GM23248 (cell line): ENCODE data around the gene HSD17B10.

Experiments
- EZH2 ChIP-seq: fragments of 200-600 bp; sonication (generic); IDR thresholded peaks from 2 replicates; pipeline ENCODE4 v1.6.1; 2018; ENCODE audit warnings: antibody characterized with exemption, mild to moderate bottlenecking; ENCODE audit not compliant: insufficient read depth, poor library complexity, severe bottlenecking
- EZH2phosphoT487 ChIP-seq: fragments of 200-600 bp; sonication (generic); IDR thresholded peaks from 2 replicates; pipeline ENCODE4 v1.6.1; 2018; ENCODE audit warnings: antibody characterized with exemption, moderate library complexity, mild to moderate bottlenecking, low read depth; ENCODE audit not compliant: insufficient read depth

GRCh38 chrX:53440101-53440500 is 5.9 kb upstream of the HSD17B10 start:
- no peak for TF ChIP-seq EZH2phosphoT487
- no peak for TF ChIP-seq EZH2
